GM23248 (cell line): ENCODE data around the gene KNCN. TPM values are rescaled to one million over a fixed set of nuclear protein-coding genes. Genes with fewer than 3 reads are reported as not detected.

Experiments used
- DNase-seq: peaks from one replicate; pipeline ENCODE4 v3.0.0-alpha.2; 2015
- H2AFZ ChIP-seq: fragments of 200-600 bp; sonication (generic); 2 replicates; pipeline ENCODE4 v1.6.1; 2016; ENCODE audit warnings: antibody characterized with exemption
- H3F3A ChIP-seq: fragments of 200-600 bp; sonication (generic); 2 replicates; pipeline ENCODE4 v1.6.1; 2016; ENCODE audit warnings: mild to moderate bottlenecking, antibody characterized with exemption, mixed run types; ENCODE audit not compliant: insufficient read depth
- H3K27ac ChIP-seq: fragments of 200-600 bp; sonication (generic); 2 replicates; pipeline ENCODE4 v1.5.1; 2016; ENCODE audit warnings: mild to moderate bottlenecking
- H3K27me3 ChIP-seq: fragments of 200-600 bp; sonication (generic); replicated peaks from 2 replicates; pipeline ENCODE4 v1.6.1; 2016; ENCODE audit warnings: mild to moderate bottlenecking; ENCODE audit not compliant: insufficient read depth
- H3K36me3 ChIP-seq: fragments of 200-600 bp; sonication (generic); 2 replicates; pipeline ENCODE4 v1.6.1; 2016; ENCODE audit warnings: low read depth, mild to moderate bottlenecking
- H3K4me1 ChIP-seq: fragments of 200-600 bp; sonication (generic); 2 replicates; pipeline ENCODE4 v1.6.1; 2016; ENCODE audit warnings: mild to moderate bottlenecking; ENCODE audit not compliant: insufficient read depth
- H3K4me2 ChIP-seq: fragments of 200-600 bp; sonication (generic); one replicate; pipeline ENCODE4 v1.6.1; 2016; ENCODE audit warnings: mild to moderate bottlenecking; ENCODE audit not compliant: unreplicated experiment
- H3K4me3 ChIP-seq: fragments of 200-600 bp; sonication (generic); 2 replicates; pipeline ENCODE4 v1.5.1; 2016; ENCODE audit warnings: mild to moderate bottlenecking
- H3K79me2 ChIP-seq: fragments of 200-600 bp; sonication (generic); 2 replicates; pipeline ENCODE4 v1.6.1; 2016; ENCODE audit warnings: mild to moderate bottlenecking; ENCODE audit not compliant: insufficient read depth
- H3K9ac ChIP-seq: fragments of 200-600 bp; sonication (generic); 2 replicates; pipeline ENCODE4 v1.6.1; 2016; ENCODE audit warnings: mild to moderate bottlenecking
- H3K9me2 ChIP-seq: fragments of 200-600 bp; sonication (generic); 2 replicates; pipeline ENCODE4 v1.6.1; 2016; ENCODE audit warnings: mixed run types, mild to moderate bottlenecking, moderate library complexity; ENCODE audit not compliant: insufficient read depth
- H3K9me3 ChIP-seq: fragments of 200-600 bp; sonication (generic); one replicate; pipeline ENCODE4 v1.6.1; 2017; ENCODE audit warnings: low read depth
- H4K20me1 ChIP-seq: fragments of 200-600 bp; sonication (generic); 2 replicates; pipeline ENCODE4 v1.6.0; 2016; ENCODE audit not compliant: insufficient read depth
- EZH2 ChIP-seq: fragments of 200-600 bp; sonication (generic); IDR thresholded peaks from 2 replicates; pipeline ENCODE4 v1.6.1; 2018; ENCODE audit warnings: antibody characterized with exemption, mild to moderate bottlenecking; ENCODE audit not compliant: insufficient read depth, poor library complexity, severe bottlenecking
- EZH2phosphoT487 ChIP-seq: fragments of 200-600 bp; sonication (generic); IDR thresholded peaks from 2 replicates; pipeline ENCODE4 v1.6.1; 2018; ENCODE audit warnings: antibody characterized with exemption, moderate library complexity, mild to moderate bottlenecking, low read depth; ENCODE audit not compliant: insufficient read depth
- whole genome bisulfite sequencing, 2 experiments: methylation state at CpG; one replicate each; pipeline ENCODE4 v1.1.6; 2015 to 2017; ENCODE audit warnings: low lambda C conversion rate in 2 of 2, low coverage in 1 of 2; ENCODE audit errors: missing lambda C conversion rate in 2 of 2; 5-methylcytosine and 5-hydroxymethylcytosine counted together
- in situ Hi-C: fragments of 300-500 bp; cut with MboI; formaldehyde crosslinking; loops from 2 replicates; pipeline ENCODE4 v1.15.0; 2020
- polyA plus RNA-seq: library from polyadenylated mRNA; unstranded; fragments of >200 nt; fragmentation: Nextera tagmentation; extraction: Ambion mirVana; gene quantifications from 2 replicates; pipeline ENCODE4 v1.2.1, GENCODE V29; 2016
- total RNA-seq: library from RNA; depleted of rRNA; stranded (reverse); fragments of >200 nt; shearing (Covaris generic); gene quantifications from 2 replicates; pipeline ENCODE4 v1.2.3, GENCODE V29; 2014

The KNCN gene
- total and polyA plus RNA-seq, 2 experiments from 2014 or later: not detected

DNA sequence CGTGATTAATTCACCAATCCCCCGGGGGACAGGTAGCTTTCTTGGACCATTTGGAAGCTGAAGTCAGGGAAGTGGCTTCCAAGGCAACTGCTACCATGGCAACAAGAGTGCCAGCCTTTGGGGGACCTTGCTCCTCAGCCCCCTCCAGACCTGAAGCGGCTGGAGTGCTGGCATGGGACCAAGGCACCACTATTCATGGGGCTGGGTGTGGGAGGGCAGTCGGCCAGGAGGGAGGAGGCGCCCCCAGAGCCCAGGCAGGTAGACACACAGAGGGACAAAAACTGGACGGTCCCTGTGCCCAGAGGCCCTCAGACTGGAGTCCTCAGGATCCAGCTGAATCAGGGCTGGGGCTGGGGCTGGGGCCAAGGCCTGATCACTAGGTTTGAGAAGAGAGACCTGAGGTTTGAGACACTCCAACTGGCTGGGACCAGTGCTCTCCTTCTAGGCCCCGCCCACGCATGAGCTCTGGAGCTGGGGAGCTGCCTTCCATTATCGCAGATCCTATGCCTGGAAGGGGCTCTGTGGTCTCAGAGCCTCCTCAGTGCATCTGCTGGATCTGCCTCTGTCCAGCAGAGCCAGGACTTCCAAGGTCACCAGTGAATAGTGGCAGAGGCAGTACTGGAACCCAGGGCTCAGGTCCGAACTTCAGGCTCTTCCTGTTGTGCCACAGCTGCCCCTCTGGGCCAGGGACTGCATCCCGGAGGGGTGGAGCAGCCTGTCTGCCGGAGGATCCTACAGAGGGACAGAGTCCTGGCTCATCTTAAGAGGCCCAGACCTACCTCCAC is 3.3 kb upstream of the KNCN start:
- no peak overlapping the region for H3K4me3 ChIP-seq
- no peak overlapping the region for H3K27ac ChIP-seq
- H3K27me3 ChIP-seq: peaks cover 23% of the 10 kb centered on the region; the same call in 1 of the 2 replicates
- H3K79me2 ChIP-seq: no peaks in the 10 kb centered on the region
- H4K20me1 ChIP-seq: no peaks in the 10 kb centered on the region
- H3K9me2 ChIP-seq: no peaks in the 10 kb centered on the region
- H3K4me1 ChIP-seq: peaks cover 6% of the 10 kb centered on the region
- H3K4me2 ChIP-seq: no peak overlapping the region
- H3K9me3 ChIP-seq: no peaks in the 10 kb centered on the region
- peaks cover 8% of the 10 kb centered on the region for H3F3A ChIP-seq
- no peak overlapping the region for H3K9ac ChIP-seq
- TF ChIP-seq EZH2: no peak
- TF ChIP-seq EZH2phosphoT487: no peak
- DNase-seq: no peak
- H2AFZ ChIP-seq: no peak overlapping the region
- 78 to 81% methylated on average over 12 of the region's 12 CpGs for WGBS, 2 experiments
- in situ Hi-C loops: no loop called here
- H3K36me3 ChIP-seq: no peaks in the 10 kb centered on the region

DNA sequence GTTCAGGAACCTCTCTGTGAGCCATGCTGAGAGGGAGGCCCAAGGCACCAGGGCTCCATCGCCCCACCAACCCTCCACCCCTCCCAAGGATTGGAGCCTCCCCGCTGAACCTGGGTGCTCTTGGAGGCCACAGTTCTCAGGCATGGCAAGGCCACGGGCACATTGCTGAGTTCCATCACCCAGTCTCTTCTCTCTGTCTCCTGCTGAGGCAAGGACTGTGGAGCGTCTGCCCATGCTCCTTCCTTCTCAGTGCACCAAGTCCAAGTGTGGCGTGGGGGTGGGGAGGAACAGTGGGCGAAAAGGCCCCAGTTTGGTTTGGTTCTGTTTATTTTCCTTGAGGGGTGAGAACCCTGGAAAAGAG is 2.8 kb upstream of the KNCN start:
- Histone ChIP-seq H3K9me2 (no peaks in the 10 kb centered on the region), H4K20me1 (no peaks in the 10 kb centered on the region), H3K4me2 (no peak overlapping the region), H3K79me2 (no peaks in the 10 kb centered on the region), H3K27ac (no peak overlapping the region), H3K36me3 (no peaks in the 10 kb centered on the region), H3K4me1 (peaks cover 6% of the 10 kb centered on the region), H3F3A (peaks cover 8% of the 10 kb centered on the region), H2AFZ (no peak overlapping the region), H3K4me3 (no peak overlapping the region), H3K27me3 (peaks cover 23% of the 10 kb centered on the region; the same call in 1 of the 2 replicates), H3K9me3 (no peaks in the 10 kb centered on the region), H3K9ac (no peak overlapping the region)
- in situ Hi-C loops: no loop called here
- TF ChIP-seq EZH2: no peak
- TF ChIP-seq EZH2phosphoT487: no peak
- WGBS, 2 experiments: 90 to 94% methylated on average over 6 of the region's 6 CpGs
- no peak for DNase-seq

DNA sequence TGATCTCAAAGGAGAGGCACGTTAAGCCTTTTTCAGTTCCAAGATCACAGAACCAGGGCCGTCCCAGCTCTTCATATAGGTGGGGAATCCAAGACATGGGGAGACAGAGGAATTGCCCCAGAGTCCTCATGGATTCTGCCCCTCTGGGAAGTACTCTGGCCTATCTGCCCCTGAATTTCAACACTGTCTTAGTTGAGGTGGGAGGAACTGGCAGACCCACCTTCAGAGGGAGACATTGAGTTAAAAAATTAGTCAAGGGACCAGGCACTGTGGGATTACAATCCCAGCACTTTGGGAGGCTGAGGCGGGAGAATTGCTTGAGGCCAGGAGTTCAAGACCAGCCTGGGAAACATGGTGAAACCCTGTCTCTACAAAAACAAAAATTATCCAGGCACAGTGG is 2.1 kb upstream of the KNCN start:
- Histone ChIP-seq H3K27me3 (peaks cover 23% of the 10 kb centered on the region; the same call in 1 of the 2 replicates), H2AFZ (no peak overlapping the region), H3K27ac (no peak overlapping the region), H4K20me1 (no peaks in the 10 kb centered on the region), H3K9me3 (no peaks in the 10 kb centered on the region), H3K79me2 (no peaks in the 10 kb centered on the region), H3K4me2 (no peak overlapping the region), H3K9ac (no peak overlapping the region), H3K9me2 (no peaks in the 10 kb centered on the region), H3K36me3 (no peaks in the 10 kb centered on the region), H3F3A (peaks cover 8% of the 10 kb centered on the region), H3K4me1 (peaks cover 6% of the 10 kb centered on the region), H3K4me3 (no peak overlapping the region)
- DNase-seq: no peak
- no peak for TF ChIP-seq EZH2phosphoT487
- TF ChIP-seq EZH2: no peak
- 92 to 95% methylated on average over 3 of the region's 3 CpGs for WGBS, 2 experiments
- in situ Hi-C loops: no loop called here

DNA sequence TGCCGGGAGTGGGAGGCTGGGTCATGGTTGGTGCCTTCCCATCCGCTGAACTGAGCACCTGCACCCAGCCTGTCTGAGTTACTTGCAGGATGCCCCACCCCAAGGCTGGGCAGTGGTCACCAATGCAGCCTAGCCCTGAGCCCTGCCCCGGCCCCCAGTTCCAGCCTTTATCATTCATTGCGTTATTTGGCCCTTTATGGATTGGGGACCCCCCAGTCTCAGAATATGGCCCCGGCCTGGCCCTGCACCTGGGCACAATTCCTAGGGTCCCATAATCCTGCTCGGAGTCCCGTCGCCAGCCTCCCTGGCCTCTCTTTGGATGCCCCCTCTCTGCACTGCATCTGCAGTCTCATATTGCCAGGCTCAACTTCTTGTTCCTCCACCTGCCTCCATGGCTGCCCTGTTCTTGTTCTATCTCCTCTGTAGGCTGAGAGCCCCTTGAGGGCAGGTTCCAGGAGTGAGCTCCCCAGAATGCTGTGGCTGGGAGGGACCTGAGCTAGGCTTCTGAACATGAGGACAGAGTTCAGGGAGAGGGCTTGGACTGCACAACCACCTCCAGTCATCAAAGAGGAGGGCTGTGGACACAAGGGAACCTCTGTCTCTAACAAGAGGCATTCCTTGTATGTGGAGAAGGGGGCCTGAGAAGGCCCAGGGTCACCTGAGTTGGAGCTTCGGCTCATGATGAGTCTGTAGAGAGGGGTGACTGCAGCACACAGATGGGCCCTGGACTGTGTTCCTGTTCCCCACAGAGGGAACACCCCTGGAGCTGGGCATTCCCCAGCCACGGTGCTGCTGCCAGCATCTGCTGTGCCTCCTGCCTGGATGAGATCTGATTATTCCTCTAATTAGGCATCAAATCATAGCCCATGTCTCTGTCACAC is 1.1 kb upstream of the KNCN start:
- Histone ChIP-seq H3K4me3 (no peak overlapping the region), H3K9me3 (no peaks in the 10 kb centered on the region), H4K20me1 (no peaks in the 10 kb centered on the region), H3K79me2 (no peaks in the 10 kb centered on the region), H3K27ac (no peak overlapping the region), H3K4me2 (no peak overlapping the region), H3K27me3 (peaks cover 23% of the 10 kb centered on the region; the same call in 1 of the 2 replicates), H3F3A (peaks cover 7% of the 10 kb centered on the region), H3K4me1 (peaks cover 6% of the 10 kb centered on the region), H3K9me2 (no peaks in the 10 kb centered on the region), H2AFZ (no peak overlapping the region), H3K9ac (no peak overlapping the region), H3K36me3 (no peaks in the 10 kb centered on the region)
- in situ Hi-C loops: no loop called here
- TF ChIP-seq EZH2 (no peak), EZH2phosphoT487 (no peak)
- no peak for DNase-seq
- 76 to 81% methylated on average over 9 to 10 of the region's 10 CpGs for WGBS, 2 experiments
